ENCODE measurements around the gene MTMR12.

DNA sequence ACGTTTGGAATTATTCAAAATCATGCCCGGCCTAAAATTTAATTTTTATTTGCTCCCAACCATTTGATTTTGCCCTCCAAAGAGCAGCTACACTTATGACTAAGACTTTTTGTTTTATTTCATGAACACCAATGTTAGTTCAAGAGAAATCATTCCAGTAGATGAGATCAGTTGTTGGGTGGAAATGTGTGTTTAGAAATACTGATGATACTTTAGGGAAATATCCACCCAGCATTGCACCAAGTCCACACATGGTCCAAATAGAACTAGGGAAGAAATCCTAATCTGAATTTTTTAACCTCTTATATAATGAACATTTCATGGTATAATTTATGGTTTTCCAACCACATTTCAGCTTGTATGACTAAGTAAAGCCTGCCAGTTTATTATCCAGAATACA lies 110.3 kb downstream of the MTMR12 start:
- TF ChIP-seq, protein P1, sequence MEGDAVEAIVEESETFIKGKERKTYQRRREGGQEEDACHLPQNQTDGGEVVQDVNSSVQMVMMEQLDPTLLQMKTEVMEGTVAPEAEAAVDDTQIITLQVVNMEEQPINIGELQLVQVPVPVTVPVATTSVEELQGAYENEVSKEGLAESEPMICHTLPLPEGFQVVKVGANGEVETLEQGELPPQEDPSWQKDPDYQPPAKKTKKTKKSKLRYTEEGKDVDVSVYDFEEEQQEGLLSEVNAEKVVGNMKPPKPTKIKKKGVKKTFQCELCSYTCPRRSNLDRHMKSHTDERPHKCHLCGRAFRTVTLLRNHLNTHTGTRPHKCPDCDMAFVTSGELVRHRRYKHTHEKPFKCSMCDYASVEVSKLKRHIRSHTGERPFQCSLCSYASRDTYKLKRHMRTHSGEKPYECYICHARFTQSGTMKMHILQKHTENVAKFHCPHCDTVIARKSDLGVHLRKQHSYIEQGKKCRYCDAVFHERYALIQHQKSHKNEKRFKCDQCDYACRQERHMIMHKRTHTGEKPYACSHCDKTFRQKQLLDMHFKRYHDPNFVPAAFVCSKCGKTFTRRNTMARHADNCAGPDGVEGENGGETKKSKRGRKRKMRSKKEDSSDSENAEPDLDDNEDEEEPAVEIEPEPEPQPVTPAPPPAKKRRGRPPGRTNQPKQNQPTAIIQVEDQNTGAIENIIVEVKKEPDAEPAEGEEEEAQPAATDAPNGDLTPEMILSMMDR (conservative IDR thresholded peaks at IDR 0.05), result no peak
- no peak for TF ChIP-seq EZH2 (IDR thresholded peaks at IDR 0.05; ENCODE audit: low read depth)
